Measurements from ENCODE around the gene CSF3R. TPM values are rescaled to one million over a fixed set of nuclear protein-coding genes. Genes with fewer than 3 reads are reported as not detected.

The CSF3R gene
- total RNA-seq, 1 experiment from 2014 or later = not detected

DNA sequence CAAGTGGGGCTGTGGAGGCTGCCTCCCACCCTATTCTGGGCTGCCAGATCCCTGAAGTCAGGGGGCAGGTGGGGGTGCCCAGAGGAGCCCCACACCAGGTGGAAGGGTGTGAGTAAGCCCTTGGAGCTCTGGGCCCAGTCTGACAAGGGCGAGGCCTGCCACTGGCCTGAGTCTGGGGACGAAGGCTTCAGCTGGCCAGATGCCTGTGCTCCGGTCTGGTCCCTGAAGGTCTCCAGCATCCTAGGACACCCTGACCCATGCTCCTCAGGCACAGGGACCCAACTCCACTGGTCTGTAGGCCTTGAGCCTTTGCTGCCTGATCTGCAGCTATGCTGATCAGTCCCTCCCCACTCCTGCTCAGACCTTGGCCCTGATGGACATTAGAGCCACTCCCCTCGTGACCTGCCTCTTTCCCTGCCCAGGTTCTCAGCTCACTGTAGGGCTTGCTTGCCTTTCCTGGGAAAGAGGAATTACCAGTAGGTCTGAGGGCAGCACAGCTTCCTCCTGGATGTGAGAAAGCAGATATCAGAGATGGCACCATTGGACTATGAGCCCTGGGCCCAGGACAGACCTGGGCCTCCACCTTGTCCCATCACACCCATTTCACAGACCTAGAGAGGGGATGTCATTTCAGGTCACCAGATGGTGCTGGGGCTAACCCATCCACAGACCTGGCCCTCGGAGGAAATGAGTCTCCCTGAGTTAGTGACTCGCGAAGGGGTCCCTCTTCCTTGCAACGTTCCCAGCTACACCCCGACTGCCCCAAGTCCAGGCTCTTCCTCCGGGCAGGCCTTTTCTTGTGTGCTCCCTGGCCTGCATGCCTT, 32.8 kb upstream of the CSF3R start:
- Histone ChIP-seq H2BK15ac (ENCODE audit: low read depth, low read length) (no peak overlapping the region), H3K4ac (ENCODE audit: low read depth, low read length) (no peak overlapping the region), H4K8ac (replicated peaks; ENCODE audit: insufficient read length, low read depth, low read length) (no peak overlapping the region), H3K27ac (ENCODE audit: insufficient read length, low read depth, low read length) (no peak overlapping the region), H2BK20ac (ENCODE audit: low read depth, low read length, poor library complexity, severe bottlenecking) (no peak overlapping the region), H4K5ac (ENCODE audit: insufficient read length, low read depth, low read length) (no peak overlapping the region), H3T11ph (ENCODE audit: low read length) (no peak overlapping the region), H3K14ac (ENCODE audit: insufficient read depth, low read length) (no peak overlapping the region), H3K27me3 (ENCODE audit: insufficient read depth, low read length) (no peaks in the 10 kb centered on the region), H3K56ac (ENCODE audit: insufficient read length, low read depth, low read length) (no peak overlapping the region), H4K91ac (ENCODE audit: insufficient read length, low read depth, low read length) (no peak overlapping the region), H3K18ac (ENCODE audit: insufficient read length, low read depth, low read length) (no peak overlapping the region), H3K9me3 (ENCODE audit: control insufficient read depth, low read depth, low read length) (no peaks in the 10 kb centered on the region), H4K20me1 (ENCODE audit: control insufficient read depth, insufficient read depth, insufficient read length) (no peaks in the 10 kb centered on the region), H3K23me2 (ENCODE audit: insufficient read length, low read depth, low read length, poor library complexity, severe bottlenecking) (no peaks in the 10 kb centered on the region), H3K9ac (ENCODE audit: extremely low read depth, insufficient read length, low read length) (no peak overlapping the region), H2BK120ac (ENCODE audit: low read depth, low read length, poor library complexity, severe bottlenecking) (no peak overlapping the region), H3K4me2 (ENCODE audit: insufficient read depth, insufficient read length, low read length) (no peak overlapping the region), H2AFZ (ENCODE audit: low read length) (no peak overlapping the region), H2AK5ac (ENCODE audit: insufficient read length, low read length) (no peak overlapping the region), H2BK12ac (ENCODE audit: insufficient read length, low read depth, low read length) (no peak overlapping the region), H3K4me1 (ENCODE audit: insufficient read depth, low read length) (no peaks in the 10 kb centered on the region), H3K79me2 (ENCODE audit: insufficient read depth, low read length) (no peaks in the 10 kb centered on the region), H3K23ac (ENCODE audit: insufficient read length, low read depth, low read length) (no peak overlapping the region), H3K79me1 (ENCODE audit: insufficient read depth, low read depth, low read length, poor library complexity, severe bottlenecking) (no peaks in the 10 kb centered on the region), H2BK5ac (ENCODE audit: insufficient read length, low read length) (no peak overlapping the region)
- H3K36me3 Mint-ChIP-seq (ENCODE audit: insufficient read depth in 1 of 3, low read depth in 3 of 3) = no peaks in the 10 kb centered on the region
- H3K9me3 Mint-ChIP-seq = no peaks in the 10 kb centered on the region
- H3K27ac Mint-ChIP-seq = no peak overlapping the region
- no CpG with 5 or more reads among the region's 10 CpGs for WGBS (ENCODE audit: extremely low coverage, insufficient read length, low lambda C conversion rate)
- H3K27me3 Mint-ChIP-seq (ENCODE audit: low read depth) = no peaks in the 10 kb centered on the region
- no peak overlapping the region for H3K4me3 Mint-ChIP-seq
- no peak for DNase-seq
- TF ChIP-seq, protein P1, sequence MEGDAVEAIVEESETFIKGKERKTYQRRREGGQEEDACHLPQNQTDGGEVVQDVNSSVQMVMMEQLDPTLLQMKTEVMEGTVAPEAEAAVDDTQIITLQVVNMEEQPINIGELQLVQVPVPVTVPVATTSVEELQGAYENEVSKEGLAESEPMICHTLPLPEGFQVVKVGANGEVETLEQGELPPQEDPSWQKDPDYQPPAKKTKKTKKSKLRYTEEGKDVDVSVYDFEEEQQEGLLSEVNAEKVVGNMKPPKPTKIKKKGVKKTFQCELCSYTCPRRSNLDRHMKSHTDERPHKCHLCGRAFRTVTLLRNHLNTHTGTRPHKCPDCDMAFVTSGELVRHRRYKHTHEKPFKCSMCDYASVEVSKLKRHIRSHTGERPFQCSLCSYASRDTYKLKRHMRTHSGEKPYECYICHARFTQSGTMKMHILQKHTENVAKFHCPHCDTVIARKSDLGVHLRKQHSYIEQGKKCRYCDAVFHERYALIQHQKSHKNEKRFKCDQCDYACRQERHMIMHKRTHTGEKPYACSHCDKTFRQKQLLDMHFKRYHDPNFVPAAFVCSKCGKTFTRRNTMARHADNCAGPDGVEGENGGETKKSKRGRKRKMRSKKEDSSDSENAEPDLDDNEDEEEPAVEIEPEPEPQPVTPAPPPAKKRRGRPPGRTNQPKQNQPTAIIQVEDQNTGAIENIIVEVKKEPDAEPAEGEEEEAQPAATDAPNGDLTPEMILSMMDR (conservative IDR thresholded peaks at IDR 0.05) = no peak
- peaks cover 16 to 19% of the 10 kb centered on the region in 2 experiments for H3K4me1 Mint-ChIP-seq

Data from H9 (cell line).